ENCODE data around the gene DDIT4. TPM values are rescaled to one million over a fixed set of nuclear protein-coding genes. Genes with fewer than 3 reads are reported as not detected.

Gene DDIT4
- total RNA-seq, 4 donors from 2014 or later: 64.5 to 356 (median 150) TPM

- in situ Hi-C loops (cut with MboI; ENCODE audit: low pct_ligation_motif_present in 1 of 4, low pct_unique_long_range_greater_than_20kb in 1 of 4, low sequenced_read_pairs in 3 of 4): no loop called here
- DNase-seq: no peak
- no peak for TF ChIP-seq EP300 (IDR thresholded peaks at IDR 0.05; ENCODE audit: low read depth)
- TF ChIP-seq POLR2AphosphoS5 (IDR thresholded peaks at IDR 0.05): no peak
- no peak for TF ChIP-seq CTCF (IDR thresholded peaks at IDR 0.05)
- TF ChIP-seq POLR2A (IDR thresholded peaks at IDR 0.05): no peak
- Histone ChIP-seq H3K9me3 (no peaks in the 10 kb centered on the region), H3K27me3 (no peaks in the 10 kb centered on the region), H3K4me1 (peaks cover 20 to 49% (median 39%) of the 10 kb centered on the region in 4 donors), H3K36me3 (no peaks in the 10 kb centered on the region), H3K27ac (no peak overlapping the region), H3K4me3 (no peak overlapping the region)
- WGBS, 2 donors (ENCODE audit: low coverage in 1 of 2): 89% methylated on average over 16 of the region's 16 CpGs; no CpG with 5 or more reads in 1 of the 2 donors
- intact Hi-C loops (cut with DNase I; ENCODE audit: low total_unique reads): no loop called here
These were observed 48.7 kb downstream of the DDIT4 start for GRCh38 chr10:72322280-72323058.

- TF ChIP-seq EP300 (IDR thresholded peaks at IDR 0.05; ENCODE audit: low read depth) (no peak), POLR2AphosphoS5 (IDR thresholded peaks at IDR 0.05) (no peak), CTCF (IDR thresholded peaks at IDR 0.05) (no peak), POLR2A (IDR thresholded peaks at IDR 0.05) (no peak)
- 91% methylated on average over 10 of the region's 10 CpGs; no CpG with 5 or more reads in 1 of the 2 donors for WGBS, 2 donors (ENCODE audit: low coverage in 1 of 2)
- no peak overlapping the region for H3K4me3 ChIP-seq
- no peaks in the 10 kb centered on the region for H3K36me3 ChIP-seq
- no peaks in the 10 kb centered on the region for H3K27me3 ChIP-seq
- peaks cover 25 to 55% (median 44%) of the 10 kb centered on the region in 4 donors for H3K4me1 ChIP-seq
- no peak for DNase-seq
- intact Hi-C loops (cut with DNase I; ENCODE audit: low total_unique reads) (no loop called here), in situ Hi-C loops (cut with MboI; ENCODE audit: low pct_ligation_motif_present in 1 of 4, low pct_unique_long_range_greater_than_20kb in 1 of 4, low sequenced_read_pairs in 3 of 4) (no loop called here)
- H3K9me3 ChIP-seq: no peaks in the 10 kb centered on the region
- no peak overlapping the region for H3K27ac ChIP-seq
These were observed 49.5 kb downstream of the DDIT4 start for GRCh38 chr10:72323108-72323749.

DNA sequence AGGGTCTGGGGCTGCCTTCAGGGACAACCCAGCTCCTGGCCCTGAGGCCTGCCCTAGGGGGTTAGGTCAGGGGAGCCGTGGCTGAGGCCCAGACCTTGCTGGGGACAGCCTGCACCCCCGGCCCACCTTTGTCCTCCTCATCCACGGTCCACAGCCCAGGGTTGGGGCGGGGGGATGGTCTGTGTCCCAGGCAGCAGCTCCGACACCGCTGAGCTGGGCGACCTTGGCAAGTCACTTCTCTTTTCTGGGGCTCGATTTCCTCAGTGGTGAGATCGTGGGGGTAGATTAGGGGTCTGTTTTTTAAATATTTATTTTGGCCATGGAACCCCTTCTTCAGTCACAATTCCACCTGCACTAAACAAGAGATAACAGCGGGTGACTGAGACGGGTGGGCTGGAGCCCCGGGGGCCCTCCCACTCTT is 50.1 kb downstream of the DDIT4 start:
- H3K4me1 ChIP-seq: peaks cover 27 to 58% (median 45%) of the 10 kb centered on the region in 4 donors
- no peaks in the 10 kb centered on the region for H3K27me3 ChIP-seq

More for the DNA sequence above, 50.1 kb downstream of the DDIT4 start:
- DNase-seq: no peak
- in situ Hi-C loops (cut with MboI; ENCODE audit: low pct_ligation_motif_present in 1 of 4, low pct_unique_long_range_greater_than_20kb in 1 of 4, low sequenced_read_pairs in 3 of 4) (no loop called here), intact Hi-C loops (cut with DNase I; ENCODE audit: low total_unique reads) (no loop called here)
- no peaks in the 10 kb centered on the region for H3K9me3 ChIP-seq
- H3K27ac ChIP-seq: no peak overlapping the region
- no peak overlapping the region for H3K4me3 ChIP-seq
- TF ChIP-seq CTCF (IDR thresholded peaks at IDR 0.05): no peak
- TF ChIP-seq POLR2AphosphoS5 (IDR thresholded peaks at IDR 0.05): no peak
- no peak for TF ChIP-seq EP300 (IDR thresholded peaks at IDR 0.05; ENCODE audit: low read depth)
- TF ChIP-seq POLR2A (IDR thresholded peaks at IDR 0.05): no peak
- 88 to 93% methylated on average over 3 to 12 of the region's 12 CpGs for WGBS, 2 donors (ENCODE audit: low coverage in 1 of 2)
- H3K36me3 ChIP-seq: no peaks in the 10 kb centered on the region

Other genes starting within 250 kb of the DDIT4 start
- gene SPOCK2, start 185.4 kb upstream of the DDIT4 start, total RNA-seq: 10 to 100 TPM in 2 of 4 donors, 1 to 10 TPM in 2; 6.0 to 24.7 (median 9.3) TPM
- 10 to 100 TPM; 57.6 to 77.4 (median 65.5) TPM for gene ANAPC16, start 57.9 kb upstream of the DDIT4 start, total RNA-seq
- 10 to 100 TPM; 13.4 to 34.0 (median 20.5) TPM for gene ASCC1, start 57.6 kb upstream of the DDIT4 start, total RNA-seq
- 10 to 100 TPM; 33.7 to 69.2 (median 38.0) TPM for gene DNAJB12, start 81.0 kb downstream of the DDIT4 start, total RNA-seq